ENCODE data around the gene BPI. TPM values are rescaled to one million over a fixed set of nuclear protein-coding genes. Genes with fewer than 3 reads are reported as not detected.

Gene BPI
- total RNA-seq, 1 donor from 2014 or later = 1.0 TPM

DNA sequence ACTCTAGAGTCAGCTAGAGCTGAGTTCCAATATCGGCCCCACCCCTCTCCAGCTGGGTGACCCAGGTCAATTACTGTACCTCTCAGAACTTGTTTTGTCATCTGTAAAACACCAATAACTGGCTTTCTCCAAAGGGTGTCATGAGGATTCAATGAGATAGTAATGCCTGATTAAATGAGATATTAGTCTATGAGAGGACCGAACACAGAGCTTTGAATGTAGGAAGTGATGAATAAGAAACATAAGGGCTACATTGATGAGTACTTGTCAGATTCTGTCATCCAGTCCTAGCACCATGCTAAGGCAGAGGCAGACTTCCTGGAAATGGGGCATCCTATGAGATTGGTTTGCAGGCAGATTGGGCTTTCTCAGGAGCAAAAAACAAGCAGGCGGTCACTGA, 20.2 kb downstream of the BPI start:
- H3K9ac ChIP-seq (ENCODE audit: low read depth in 1 of 3, low read length in 3 of 3) = no peak overlapping the region
- no peak overlapping the region for H3K27ac ChIP-seq (ENCODE audit: low read depth, low read length)
- H3K4me1 ChIP-seq (ENCODE audit: control insufficient read depth in 3 of 3, insufficient read depth in 3 of 3, low read length in 3 of 3) = no peaks in the 10 kb centered on the region
- H3K4me3 ChIP-seq (ENCODE audit: low read length in 3 of 3) = no peak overlapping the region
- no peaks in the 10 kb centered on the region for H3K36me3 ChIP-seq (ENCODE audit: control insufficient read depth in 3 of 3, insufficient read depth in 3 of 3, low read length in 3 of 3)
- no peaks in the 10 kb centered on the region for H3K9me3 ChIP-seq (ENCODE audit: control insufficient read depth in 3 of 3, low read length in 3 of 3)
- H3K27me3 ChIP-seq (ENCODE audit: control insufficient read depth in 3 of 3, insufficient read depth in 3 of 3, low read length in 3 of 3) = no peaks in the 10 kb centered on the region

DNA sequence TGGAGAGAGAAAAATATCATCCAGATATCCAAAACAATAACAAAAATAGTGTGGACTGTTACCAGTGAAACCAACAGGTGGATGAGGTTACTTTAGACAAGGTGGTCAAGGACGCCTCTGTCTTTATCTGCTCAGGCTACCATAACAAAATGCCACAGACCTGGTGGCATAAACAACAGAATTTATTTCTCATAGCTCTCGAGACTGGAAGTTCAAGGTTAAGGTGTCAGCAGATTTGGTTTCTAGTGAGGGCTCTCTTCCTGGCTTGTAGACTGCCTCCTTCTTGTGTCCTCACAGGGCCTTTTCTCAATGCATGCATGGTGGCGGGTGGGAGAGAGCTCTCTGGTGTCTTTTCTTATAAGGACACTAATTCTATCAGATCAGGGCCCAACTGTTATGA, 21.2 kb downstream of the BPI start:
- Histone ChIP-seq H3K36me3 (ENCODE audit: control insufficient read depth in 3 of 3, insufficient read depth in 3 of 3, low read length in 3 of 3) (no peaks in the 10 kb centered on the region), H3K9me3 (ENCODE audit: control insufficient read depth in 3 of 3, low read length in 3 of 3) (no peaks in the 10 kb centered on the region), H3K9ac (ENCODE audit: low read depth in 1 of 3, low read length in 3 of 3) (no peak overlapping the region), H3K27me3 (ENCODE audit: control insufficient read depth in 3 of 3, insufficient read depth in 3 of 3, low read length in 3 of 3) (no peaks in the 10 kb centered on the region), H3K27ac (ENCODE audit: low read depth, low read length) (no peak overlapping the region), H3K4me3 (ENCODE audit: low read length in 3 of 3) (no peak overlapping the region), H3K4me1 (ENCODE audit: control insufficient read depth in 3 of 3, insufficient read depth in 3 of 3, low read length in 3 of 3) (no peaks in the 10 kb centered on the region)

DNA sequence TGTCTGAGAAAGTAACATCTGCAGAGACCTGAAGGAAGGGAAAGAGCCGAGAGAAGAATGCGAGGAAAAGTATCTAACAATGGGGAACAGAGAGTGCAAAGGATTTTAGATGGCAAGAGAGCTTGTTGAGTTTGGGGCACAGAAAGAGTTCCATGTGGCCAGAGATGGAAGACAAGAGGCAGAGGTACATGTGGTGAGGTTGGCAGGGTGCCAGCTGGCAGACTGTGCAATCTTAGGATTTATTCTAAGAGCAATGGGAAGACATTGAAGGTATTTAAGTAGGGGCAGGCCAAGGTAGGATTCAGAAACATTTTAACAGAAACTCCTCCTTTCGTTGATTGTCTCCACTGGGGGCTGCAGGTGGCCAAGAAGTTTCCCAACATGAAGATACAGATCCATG, 21.9 kb downstream of the BPI start:
- H3K9ac ChIP-seq (ENCODE audit: low read depth in 1 of 3, low read length in 3 of 3) = no peak overlapping the region
- no peaks in the 10 kb centered on the region for H3K4me1 ChIP-seq (ENCODE audit: control insufficient read depth in 3 of 3, insufficient read depth in 3 of 3, low read length in 3 of 3)
- H3K36me3 ChIP-seq (ENCODE audit: control insufficient read depth in 3 of 3, insufficient read depth in 3 of 3, low read length in 3 of 3) = no peaks in the 10 kb centered on the region
- H3K9me3 ChIP-seq (ENCODE audit: control insufficient read depth in 3 of 3, low read length in 3 of 3) = no peaks in the 10 kb centered on the region
- no peak overlapping the region for H3K4me3 ChIP-seq (ENCODE audit: low read length in 3 of 3)
- peaks cover 0 to 3% (median 0%) of the 10 kb centered on the region in 3 donors for H3K27me3 ChIP-seq (ENCODE audit: control insufficient read depth in 3 of 3, insufficient read depth in 3 of 3, low read length in 3 of 3)
- H3K27ac ChIP-seq (ENCODE audit: low read depth, low read length) = no peak overlapping the region

DNA sequence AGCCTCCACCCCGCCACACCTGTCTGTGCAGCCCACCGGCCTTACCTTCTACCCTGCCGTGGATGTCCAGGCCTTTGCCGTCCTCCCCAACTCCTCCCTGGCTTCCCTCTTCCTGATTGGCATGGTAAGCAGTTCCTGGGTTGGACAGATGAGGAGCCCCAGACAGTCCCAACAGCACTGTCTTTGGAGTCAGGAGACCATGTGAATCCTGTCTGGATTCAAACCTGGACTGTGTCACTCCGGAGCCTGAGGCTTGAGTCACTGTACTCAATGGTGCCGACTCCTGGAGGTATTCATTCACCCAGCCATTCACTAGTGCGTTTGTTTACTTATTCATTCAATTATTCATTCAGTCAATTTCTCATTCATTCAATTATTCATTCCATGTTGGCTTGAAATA, 22.4 kb downstream of the BPI start:
- Histone ChIP-seq H3K9me3 (ENCODE audit: control insufficient read depth in 3 of 3, low read length in 3 of 3) (no peaks in the 10 kb centered on the region), H3K27ac (ENCODE audit: low read depth, low read length) (no peak overlapping the region), H3K4me1 (ENCODE audit: control insufficient read depth in 3 of 3, insufficient read depth in 3 of 3, low read length in 3 of 3) (no peaks in the 10 kb centered on the region), H3K9ac (ENCODE audit: low read depth in 1 of 3, low read length in 3 of 3) (no peak overlapping the region), H3K27me3 (ENCODE audit: control insufficient read depth in 3 of 3, insufficient read depth in 3 of 3, low read length in 3 of 3) (peaks cover 0 to 3% (median 0%) of the 10 kb centered on the region in 3 donors), H3K4me3 (ENCODE audit: low read length in 3 of 3) (no peak overlapping the region), H3K36me3 (ENCODE audit: control insufficient read depth in 3 of 3, insufficient read depth in 3 of 3, low read length in 3 of 3) (no peaks in the 10 kb centered on the region)

DNA sequence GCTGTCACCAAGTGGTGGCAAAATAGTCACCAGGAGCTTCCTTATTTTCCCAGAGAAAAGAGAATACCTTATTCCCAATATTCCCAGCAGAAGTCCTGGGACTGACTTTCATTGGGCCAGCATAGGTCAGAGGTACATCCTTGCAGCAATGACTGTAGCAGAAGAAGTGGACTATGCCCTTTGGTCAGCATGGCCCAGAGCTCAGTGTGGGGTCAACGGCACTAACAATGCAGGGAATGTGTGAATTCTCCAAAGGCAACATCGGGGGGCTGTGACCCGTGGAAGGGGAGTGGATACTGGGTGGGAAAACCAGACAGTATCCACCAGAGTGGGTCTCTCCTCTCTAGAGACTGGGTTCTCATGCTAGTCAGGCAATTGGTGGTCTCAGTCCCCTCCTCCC, 26.7 kb downstream of the BPI start:
- Histone ChIP-seq H3K36me3 (ENCODE audit: control insufficient read depth in 3 of 3, insufficient read depth in 3 of 3, low read length in 3 of 3) (no peaks in the 10 kb centered on the region), H3K27me3 (ENCODE audit: control insufficient read depth in 3 of 3, insufficient read depth in 3 of 3, low read length in 3 of 3) (peaks cover 0 to 4% (median 3%) of the 10 kb centered on the region in 3 donors), H3K4me1 (ENCODE audit: control insufficient read depth in 3 of 3, insufficient read depth in 3 of 3, low read length in 3 of 3) (no peaks in the 10 kb centered on the region), H3K9me3 (ENCODE audit: control insufficient read depth in 3 of 3, low read length in 3 of 3) (no peaks in the 10 kb centered on the region), H3K4me3 (ENCODE audit: low read length in 3 of 3) (no peak overlapping the region), H3K27ac (ENCODE audit: low read depth, low read length) (no peak overlapping the region), H3K9ac (ENCODE audit: low read depth in 1 of 3, low read length in 3 of 3) (no peak overlapping the region)

DNA sequence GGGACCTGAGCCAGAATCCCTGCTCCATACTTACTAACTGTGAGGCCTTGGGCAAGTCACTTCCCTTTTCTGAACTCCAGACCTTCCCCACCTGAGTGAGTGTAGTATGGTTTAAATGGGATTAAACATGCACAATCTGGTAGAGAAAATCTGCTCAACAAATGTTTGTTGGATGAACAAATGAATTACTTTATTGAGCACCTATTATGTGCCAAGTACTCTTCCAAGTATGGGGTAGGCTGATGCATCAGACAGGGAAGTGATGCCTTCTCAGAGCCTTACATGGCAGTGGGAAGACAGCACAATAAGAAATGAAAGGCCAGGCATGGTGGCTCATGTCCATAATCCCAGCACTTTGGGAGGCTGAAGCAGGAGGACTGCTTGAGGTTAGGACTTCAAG, 27.3 kb downstream of the BPI start:
- Histone ChIP-seq H3K4me3 (ENCODE audit: low read length in 3 of 3) (no peak overlapping the region), H3K9me3 (ENCODE audit: control insufficient read depth in 3 of 3, low read length in 3 of 3) (no peaks in the 10 kb centered on the region), H3K27me3 (ENCODE audit: control insufficient read depth in 3 of 3, insufficient read depth in 3 of 3, low read length in 3 of 3) (peaks cover 0 to 6% (median 4%) of the 10 kb centered on the region in 3 donors), H3K4me1 (ENCODE audit: control insufficient read depth in 3 of 3, insufficient read depth in 3 of 3, low read length in 3 of 3) (no peaks in the 10 kb centered on the region), H3K27ac (ENCODE audit: low read depth, low read length) (no peak overlapping the region), H3K36me3 (ENCODE audit: control insufficient read depth in 3 of 3, insufficient read depth in 3 of 3, low read length in 3 of 3) (no peaks in the 10 kb centered on the region), H3K9ac (ENCODE audit: low read depth in 1 of 3, low read length in 3 of 3) (no peak overlapping the region)

DNA sequence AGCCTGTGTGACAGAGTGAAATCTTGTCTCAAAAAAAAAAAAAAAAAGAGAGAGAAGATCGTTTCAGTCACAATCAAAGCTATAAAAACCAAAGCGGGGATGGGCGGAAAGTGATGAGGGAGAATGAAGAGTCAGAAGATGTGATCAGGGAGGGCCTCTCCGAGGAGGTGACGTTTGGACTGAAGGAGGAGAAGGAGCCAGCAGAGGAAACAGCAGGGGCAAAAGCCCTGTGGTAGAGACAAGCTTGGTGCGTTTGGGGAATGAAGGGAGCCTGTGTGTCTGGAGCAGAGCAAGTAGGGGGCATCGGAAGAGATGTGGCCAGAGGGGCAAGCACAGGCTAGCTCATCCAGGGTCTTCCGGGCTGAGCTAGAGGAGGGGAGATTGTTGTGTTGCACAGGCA, 27.9 kb downstream of the BPI start:
- Histone ChIP-seq H3K27me3 (ENCODE audit: control insufficient read depth in 3 of 3, insufficient read depth in 3 of 3, low read length in 3 of 3) (peaks cover 0 to 6% (median 4%) of the 10 kb centered on the region in 3 donors), H3K4me1 (ENCODE audit: control insufficient read depth in 3 of 3, insufficient read depth in 3 of 3, low read length in 3 of 3) (no peaks in the 10 kb centered on the region), H3K36me3 (ENCODE audit: control insufficient read depth in 3 of 3, insufficient read depth in 3 of 3, low read length in 3 of 3) (no peaks in the 10 kb centered on the region), H3K27ac (ENCODE audit: low read depth, low read length) (no peak overlapping the region), H3K4me3 (ENCODE audit: low read length in 3 of 3) (no peak overlapping the region), H3K9me3 (ENCODE audit: control insufficient read depth in 3 of 3, low read length in 3 of 3) (no peaks in the 10 kb centered on the region), H3K9ac (ENCODE audit: low read depth in 1 of 3, low read length in 3 of 3) (no peak overlapping the region)

DNA sequence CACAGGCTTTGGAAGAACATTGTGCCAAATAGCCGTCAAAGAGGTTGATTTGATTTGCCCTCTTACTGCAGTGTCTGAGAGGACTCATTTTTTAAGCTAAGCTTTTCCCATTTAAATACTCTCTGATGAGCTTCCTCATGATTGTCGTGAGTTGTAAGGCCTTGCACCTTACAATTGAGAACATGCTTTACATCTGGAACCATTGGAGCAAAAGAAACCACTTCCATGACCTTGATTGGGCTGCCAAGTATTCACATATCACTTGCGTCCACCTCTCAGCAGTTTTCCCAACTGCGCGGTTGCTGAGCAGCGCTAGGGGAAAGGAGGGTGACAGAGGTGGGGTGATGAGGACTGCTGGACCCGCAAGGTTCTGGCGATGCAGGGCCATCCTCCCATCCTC, 30.1 kb downstream of the BPI start:
- Histone ChIP-seq H3K36me3 (ENCODE audit: control insufficient read depth in 3 of 3, insufficient read depth in 3 of 3, low read length in 3 of 3) (no peaks in the 10 kb centered on the region), H3K27ac (ENCODE audit: low read depth, low read length) (no peak overlapping the region), H3K4me3 (ENCODE audit: low read length in 3 of 3) (no peak overlapping the region), H3K27me3 (ENCODE audit: control insufficient read depth in 3 of 3, insufficient read depth in 3 of 3, low read length in 3 of 3) (peaks cover 4 to 12% (median 5%) of the 10 kb centered on the region in 3 donors), H3K9me3 (ENCODE audit: control insufficient read depth in 3 of 3, low read length in 3 of 3) (peaks cover 3 to 6% (median 4%) of the 10 kb centered on the region in 3 donors), H3K9ac (ENCODE audit: low read depth in 1 of 3, low read length in 3 of 3) (no peak overlapping the region), H3K4me1 (ENCODE audit: control insufficient read depth in 3 of 3, insufficient read depth in 3 of 3, low read length in 3 of 3) (no peaks in the 10 kb centered on the region)

DNA sequence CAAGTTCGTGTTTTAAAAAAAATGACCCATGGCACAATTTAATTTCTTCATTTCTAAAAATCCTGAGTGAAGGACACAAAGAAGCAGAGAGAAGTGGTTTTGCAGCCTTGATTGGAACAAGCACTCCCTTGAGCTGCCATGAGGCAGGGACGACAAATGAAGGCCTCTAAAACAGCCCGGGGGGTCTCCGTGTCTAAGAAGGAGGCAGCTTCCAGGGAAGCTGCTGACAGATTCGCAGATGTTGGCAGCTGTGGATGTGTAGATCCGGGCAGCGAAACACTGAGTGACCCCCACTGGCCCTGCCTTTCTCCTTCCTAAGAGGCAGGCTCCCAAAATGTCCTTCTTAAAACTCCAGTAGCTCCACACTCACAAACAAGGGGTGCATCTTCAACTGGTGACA, 32.8 kb downstream of the BPI start:
- H3K27me3 ChIP-seq (ENCODE audit: control insufficient read depth in 3 of 3, insufficient read depth in 3 of 3, low read length in 3 of 3) = peaks cover 4 to 9% (median 5%) of the 10 kb centered on the region in 3 donors
- no peaks in the 10 kb centered on the region for H3K4me1 ChIP-seq (ENCODE audit: control insufficient read depth in 3 of 3, insufficient read depth in 3 of 3, low read length in 3 of 3)

DNA sequence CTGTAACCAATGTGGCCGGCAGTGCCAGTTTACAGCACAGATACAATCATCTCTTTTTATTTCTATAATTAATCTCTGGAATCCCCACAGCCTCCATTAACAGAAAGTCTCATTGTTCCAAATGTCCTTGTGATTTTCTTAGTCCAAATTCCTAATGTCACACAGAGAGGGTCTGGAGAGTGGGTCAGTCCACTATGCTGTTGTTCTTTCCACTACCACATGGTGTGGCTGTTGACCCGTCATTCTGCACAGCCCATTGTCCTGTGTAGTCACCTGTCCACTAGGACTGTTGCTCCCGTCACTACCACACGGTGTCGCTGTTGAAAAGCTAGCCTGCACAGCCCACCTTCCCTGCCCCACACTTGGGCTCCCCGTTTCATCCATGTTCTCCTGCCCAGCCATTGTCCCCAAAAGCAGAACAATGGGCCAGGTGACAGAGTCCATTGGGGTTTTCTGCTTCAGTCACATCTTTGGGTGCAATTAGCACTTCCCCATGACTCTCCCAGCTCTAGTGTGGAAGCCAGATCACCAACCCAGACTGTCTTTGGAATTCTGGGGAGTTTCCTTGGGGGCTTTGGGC, 33.7 kb downstream of the BPI start:
- no peak overlapping the region for H3K27ac ChIP-seq (ENCODE audit: low read depth, low read length)
- no peak overlapping the region for H3K4me3 ChIP-seq (ENCODE audit: low read length in 3 of 3)
- no peaks in the 10 kb centered on the region for H3K4me1 ChIP-seq (ENCODE audit: control insufficient read depth in 3 of 3, insufficient read depth in 3 of 3, low read length in 3 of 3)
- H3K9me3 ChIP-seq (ENCODE audit: control insufficient read depth in 3 of 3, low read length in 3 of 3) = peaks cover 3 to 6% (median 4%) of the 10 kb centered on the region in 3 donors
- H3K27me3 ChIP-seq (ENCODE audit: control insufficient read depth in 3 of 3, insufficient read depth in 3 of 3, low read length in 3 of 3) = peaks cover 4 to 9% (median 5%) of the 10 kb centered on the region in 3 donors
- H3K36me3 ChIP-seq (ENCODE audit: control insufficient read depth in 3 of 3, insufficient read depth in 3 of 3, low read length in 3 of 3) = no peaks in the 10 kb centered on the region
- no peak overlapping the region for H3K9ac ChIP-seq (ENCODE audit: low read depth in 1 of 3, low read length in 3 of 3)

More for the DNA sequence above, 32.8 kb downstream of the BPI start:
- Histone ChIP-seq H3K27ac (ENCODE audit: low read depth, low read length) (no peak overlapping the region), H3K9ac (ENCODE audit: low read depth in 1 of 3, low read length in 3 of 3) (no peak overlapping the region), H3K36me3 (ENCODE audit: control insufficient read depth in 3 of 3, insufficient read depth in 3 of 3, low read length in 3 of 3) (no peaks in the 10 kb centered on the region), H3K9me3 (ENCODE audit: control insufficient read depth in 3 of 3, low read length in 3 of 3) (peaks cover 3 to 6% (median 4%) of the 10 kb centered on the region in 3 donors), H3K4me3 (ENCODE audit: low read length in 3 of 3) (no peak overlapping the region)

Measured in skeletal muscle tissue (tissue), 4 donors.